ENCODE data around the gene B3GNT9. TPM values are rescaled to one million over a fixed set of nuclear protein-coding genes. Genes with fewer than 3 reads are reported as not detected.

Gene B3GNT9
- total RNA-seq, 1 experiment from 2014 or later, result 3.8 TPM

- DNase-seq (ENCODE audit: low read depth, low spot score), result no peak
- Histone ChIP-seq H4K20me1 (ENCODE audit: insufficient read depth) (no peaks in the 10 kb centered on the region), H3K79me2 (ENCODE audit: insufficient read depth, low read length) (no peaks in the 10 kb centered on the region), H3K36me3 (ENCODE audit: control insufficient read depth in 1 of 2, insufficient read depth in 2 of 2, low read length in 2 of 2) (peaks cover 31 to 60% of the 10 kb centered on the region in 2 experiments), H3K9me3 (ENCODE audit: control insufficient read depth in 1 of 2, insufficient read depth in 1 of 2, low read depth in 1 of 2, low read length in 2 of 2) (no peaks in the 10 kb centered on the region), H3K4me2 (ENCODE audit: low read length) (no peak overlapping the region), H3K9ac (ENCODE audit: low read length) (no peak overlapping the region), H2AFZ (ENCODE audit: low read depth, low read length, poor library complexity, severe bottlenecking) (no peak overlapping the region), H3K27me3 (ENCODE audit: insufficient read depth, low read length) (no peaks in the 10 kb centered on the region), H3K4me1 (ENCODE audit: control insufficient read depth in 1 of 2, insufficient read depth in 2 of 2, low read length in 2 of 2) (no peaks in the 10 kb centered on the region), H3K4me3 (replicated peaks in 1 of 2; ENCODE audit: low read depth in 1 of 2, low read length in 2 of 2) (no peak overlapping the region), H3K27ac (ENCODE audit: low read depth, low read length) (no peak overlapping the region), H3K9me2 (ENCODE audit: insufficient read depth) (no peaks in the 10 kb centered on the region)
- ATAC-seq, result no peak
- TF ChIP-seq MAX (IDR thresholded peaks at IDR 0.05) (no peak), POLR2A (IDR thresholded peaks at IDR 0.05; ENCODE audit: borderline replicate concordance, extremely low read depth, insufficient read depth, insufficient read length) (no peak), CBX3 (IDR thresholded peaks at IDR 0.05; ENCODE audit: low read depth) (no peak), EZH2 (IDR thresholded peaks at IDR 0.05) (no peak), CEBPB (IDR thresholded peaks at IDR 0.05; ENCODE audit: low read depth) (no peak), POLR2AphosphoS5 (IDR thresholded peaks at IDR 0.05; ENCODE audit: low read depth, low read length) (no peak), TCF7L2 (IDR thresholded peaks at IDR 0.05; ENCODE audit: borderline replicate concordance, extremely low read depth, insufficient read depth, insufficient read length) (no peak), SIN3A (IDR thresholded peaks at IDR 0.05; ENCODE audit: low read depth) (no peak), RAD21 (IDR thresholded peaks at IDR 0.05; ENCODE audit: low read depth) (no peak), ZFX (IDR thresholded peaks at IDR 0.05) (no peak), JUND (IDR thresholded peaks at IDR 0.05) (no peak), EGR1 (IDR thresholded peaks at IDR 0.05; ENCODE audit: low read depth) (no peak)
- TF ChIP-seq, protein P1, sequence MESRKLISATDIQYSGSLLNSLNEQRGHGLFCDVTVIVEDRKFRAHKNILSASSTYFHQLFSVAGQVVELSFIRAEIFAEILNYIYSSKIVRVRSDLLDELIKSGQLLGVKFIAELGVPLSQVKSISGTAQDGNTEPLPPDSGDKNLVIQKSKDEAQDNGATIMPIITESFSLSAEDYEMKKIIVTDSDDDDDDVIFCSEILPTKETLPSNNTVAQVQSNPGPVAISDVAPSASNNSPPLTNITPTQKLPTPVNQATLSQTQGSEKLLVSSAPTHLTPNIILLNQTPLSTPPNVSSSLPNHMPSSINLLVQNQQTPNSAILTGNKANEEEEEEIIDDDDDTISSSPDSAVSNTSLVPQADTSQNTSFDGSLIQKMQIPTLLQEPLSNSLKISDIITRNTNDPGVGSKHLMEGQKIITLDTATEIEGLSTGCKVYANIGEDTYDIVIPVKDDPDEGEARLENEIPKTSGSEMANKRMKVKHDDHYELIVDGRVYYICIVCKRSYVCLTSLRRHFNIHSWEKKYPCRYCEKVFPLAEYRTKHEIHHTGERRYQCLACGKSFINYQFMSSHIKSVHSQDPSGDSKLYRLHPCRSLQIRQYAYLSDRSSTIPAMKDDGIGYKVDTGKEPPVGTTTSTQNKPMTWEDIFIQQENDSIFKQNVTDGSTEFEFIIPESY (IDR thresholded peaks at IDR 0.05; ENCODE audit: extremely low read depth, insufficient replicate concordance, low read length), result no peak
- TF ChIP-seq, protein P2, sequence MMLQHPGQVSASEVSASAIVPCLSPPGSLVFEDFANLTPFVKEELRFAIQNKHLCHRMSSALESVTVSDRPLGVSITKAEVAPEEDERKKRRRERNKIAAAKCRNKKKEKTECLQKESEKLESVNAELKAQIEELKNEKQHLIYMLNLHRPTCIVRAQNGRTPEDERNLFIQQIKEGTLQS (IDR thresholded peaks at IDR 0.05), result no peak
- TF ChIP-seq, protein P3, sequence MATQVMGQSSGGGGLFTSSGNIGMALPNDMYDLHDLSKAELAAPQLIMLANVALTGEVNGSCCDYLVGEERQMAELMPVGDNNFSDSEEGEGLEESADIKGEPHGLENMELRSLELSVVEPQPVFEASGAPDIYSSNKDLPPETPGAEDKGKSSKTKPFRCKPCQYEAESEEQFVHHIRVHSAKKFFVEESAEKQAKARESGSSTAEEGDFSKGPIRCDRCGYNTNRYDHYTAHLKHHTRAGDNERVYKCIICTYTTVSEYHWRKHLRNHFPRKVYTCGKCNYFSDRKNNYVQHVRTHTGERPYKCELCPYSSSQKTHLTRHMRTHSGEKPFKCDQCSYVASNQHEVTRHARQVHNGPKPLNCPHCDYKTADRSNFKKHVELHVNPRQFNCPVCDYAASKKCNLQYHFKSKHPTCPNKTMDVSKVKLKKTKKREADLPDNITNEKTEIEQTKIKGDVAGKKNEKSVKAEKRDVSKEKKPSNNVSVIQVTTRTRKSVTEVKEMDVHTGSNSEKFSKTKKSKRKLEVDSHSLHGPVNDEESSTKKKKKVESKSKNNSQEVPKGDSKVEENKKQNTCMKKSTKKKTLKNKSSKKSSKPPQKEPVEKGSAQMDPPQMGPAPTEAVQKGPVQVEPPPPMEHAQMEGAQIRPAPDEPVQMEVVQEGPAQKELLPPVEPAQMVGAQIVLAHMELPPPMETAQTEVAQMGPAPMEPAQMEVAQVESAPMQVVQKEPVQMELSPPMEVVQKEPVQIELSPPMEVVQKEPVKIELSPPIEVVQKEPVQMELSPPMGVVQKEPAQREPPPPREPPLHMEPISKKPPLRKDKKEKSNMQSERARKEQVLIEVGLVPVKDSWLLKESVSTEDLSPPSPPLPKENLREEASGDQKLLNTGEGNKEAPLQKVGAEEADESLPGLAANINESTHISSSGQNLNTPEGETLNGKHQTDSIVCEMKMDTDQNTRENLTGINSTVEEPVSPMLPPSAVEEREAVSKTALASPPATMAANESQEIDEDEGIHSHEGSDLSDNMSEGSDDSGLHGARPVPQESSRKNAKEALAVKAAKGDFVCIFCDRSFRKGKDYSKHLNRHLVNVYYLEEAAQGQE (IDR thresholded peaks at IDR 0.05; ENCODE audit: low read depth), result no peak
- BruUV-seq (replicated peaks), result no TSS peak
- ChIA-PET RAD21 (ENCODE audit: low non-redundant PET in 1 of 2, low total read pairs in 2 of 2, uncharacterized antibody in 2 of 2, unreplicated experiment in 2 of 2) (no interaction called here), CTCF (no interaction called here), POLR2A (no interaction called here)
- intact Hi-C loops (cut with micrococcal nuclease), result no loop called here
Measured at GRCh38 chr16:67144943-67145342, 5.9 kb downstream of the B3GNT9 start.

All from HCT116 (cell line).